Measurements from ENCODE around the gene CHCHD5.
"Not testable (repeated sequence)": the region's sequence is repeated elsewhere in the genome, so short reads cannot be mapped to it uniquely, and the experiment has no call there.

CHCHD5 gene, protein sequence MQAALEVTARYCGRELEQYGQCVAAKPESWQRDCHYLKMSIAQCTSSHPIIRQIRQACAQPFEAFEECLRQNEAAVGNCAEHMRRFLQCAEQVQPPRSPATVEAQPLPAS

DNA sequence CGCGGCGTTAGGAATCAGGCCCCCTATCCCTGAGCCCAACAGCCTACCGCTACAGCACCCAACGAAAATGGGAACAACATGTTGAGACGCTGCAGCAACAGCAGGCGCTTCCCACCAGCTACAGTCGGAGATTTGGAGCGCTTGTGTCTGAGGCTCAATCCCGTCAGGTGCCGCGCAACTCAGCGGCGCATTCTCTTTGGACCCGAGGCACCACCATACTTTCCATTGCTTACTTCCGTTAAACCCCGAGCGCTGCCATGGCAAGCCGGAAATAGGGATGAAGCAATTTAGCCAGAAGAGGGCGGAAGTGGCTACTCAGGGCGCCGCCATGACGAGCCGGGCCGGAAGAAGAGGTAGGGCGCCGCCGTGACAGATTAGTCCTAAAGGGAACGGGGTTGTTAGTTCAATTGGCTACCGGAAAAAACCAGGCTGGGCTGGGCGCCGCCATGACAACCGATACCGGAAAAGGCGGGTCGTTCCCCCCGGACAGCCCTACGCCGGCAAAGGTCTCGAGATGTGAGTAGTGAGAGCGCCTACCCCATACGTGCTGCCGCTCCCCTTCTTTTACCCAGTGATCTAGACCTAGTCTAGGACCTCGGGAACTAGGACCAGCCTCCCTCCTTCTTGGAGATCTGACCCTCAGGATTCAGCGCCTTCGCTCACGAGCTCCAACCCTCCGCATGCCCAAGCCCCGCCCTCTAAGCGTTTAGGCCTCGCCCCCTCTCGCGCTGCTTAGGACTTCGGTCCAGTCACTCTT, at the start of gene CHCHD5:
CHCHD5 (plus strand) TSS at position 476 of the 757 bp plus-strand sequence; CDS start at position 515, 39 bp downstream.
- FAIRE-seq: no peak

DNA sequence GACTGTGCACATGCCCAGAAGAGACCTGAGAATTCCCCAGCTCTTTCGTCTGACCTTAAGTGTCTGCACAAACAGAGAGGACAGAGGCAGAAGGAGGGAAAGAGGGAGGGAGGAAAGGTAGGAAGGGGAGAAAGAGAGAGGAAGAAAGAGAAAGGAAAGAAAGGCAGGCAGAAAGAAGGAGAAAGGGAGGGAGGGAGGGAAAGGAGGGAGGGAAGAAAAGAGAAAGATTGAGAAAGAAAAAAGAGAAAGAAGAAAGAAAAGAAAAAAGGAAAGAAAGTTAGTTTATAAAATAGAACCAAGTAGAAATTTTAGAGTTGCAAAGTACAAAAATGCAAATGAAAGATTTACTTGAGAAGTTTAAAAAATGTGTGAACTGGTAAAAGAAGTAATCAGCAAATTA, 49.6 kb upstream of the CHCHD5 start:
- FAIRE-seq: no peak

DNA sequence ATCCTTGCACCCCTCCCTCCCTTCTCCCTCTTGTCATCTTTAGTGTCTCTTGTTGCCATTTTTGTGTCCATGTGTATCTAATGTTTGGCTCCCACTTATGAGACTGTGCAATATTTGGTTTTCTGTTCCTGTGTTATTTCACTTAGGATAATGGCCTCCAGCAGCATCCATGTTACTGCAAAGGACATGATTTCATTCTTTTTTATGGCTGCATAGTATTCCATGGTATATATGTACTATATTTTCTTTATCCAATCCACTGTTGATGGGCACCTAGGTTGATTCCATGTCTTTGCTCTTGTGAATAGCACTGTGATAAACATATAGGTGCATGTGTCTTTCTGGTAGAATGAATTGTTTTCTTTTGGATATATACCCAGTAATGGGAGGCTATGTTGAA, 47.7 kb upstream of the CHCHD5 start:
- not testable (repeated sequence) for FAIRE-seq

DNA sequence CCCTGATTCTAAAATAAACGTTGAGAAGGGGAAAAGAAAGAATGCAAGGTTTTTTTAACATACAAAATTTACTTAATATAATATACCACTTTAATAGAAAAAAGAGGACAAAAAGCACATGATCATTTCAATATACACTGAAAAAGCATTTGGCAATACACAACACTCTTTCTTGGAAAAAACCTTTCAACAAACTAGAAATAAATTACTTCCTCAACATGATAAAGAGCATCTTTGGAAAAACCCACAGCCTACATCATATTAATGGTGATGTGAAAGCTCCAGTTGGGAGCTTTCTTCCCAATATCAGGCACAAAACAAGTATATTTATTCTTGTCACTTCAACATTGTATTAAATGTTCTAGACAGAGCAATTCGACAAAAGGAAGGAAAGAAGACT, 45.1 kb upstream of the CHCHD5 start:
- no peak for FAIRE-seq

DNA sequence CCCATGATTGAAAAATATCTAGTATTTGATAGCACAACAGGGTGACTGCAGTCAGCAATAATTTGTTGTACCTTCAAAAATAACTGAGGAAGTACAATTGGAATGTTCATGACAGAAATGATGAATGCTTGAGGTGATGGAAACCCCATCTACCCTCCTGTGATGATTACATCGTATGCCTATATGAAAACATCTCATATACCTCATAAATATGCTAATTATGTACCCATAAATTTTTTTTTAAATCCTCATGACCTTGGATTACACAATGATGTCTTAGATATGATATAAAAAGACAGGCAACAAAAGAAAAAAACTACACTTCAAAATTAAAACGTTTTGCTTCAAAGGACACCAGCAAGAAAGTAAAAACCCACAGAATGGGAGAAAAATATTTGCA, 43.5 kb upstream of the CHCHD5 start:
- FAIRE-seq: no peak

DNA sequence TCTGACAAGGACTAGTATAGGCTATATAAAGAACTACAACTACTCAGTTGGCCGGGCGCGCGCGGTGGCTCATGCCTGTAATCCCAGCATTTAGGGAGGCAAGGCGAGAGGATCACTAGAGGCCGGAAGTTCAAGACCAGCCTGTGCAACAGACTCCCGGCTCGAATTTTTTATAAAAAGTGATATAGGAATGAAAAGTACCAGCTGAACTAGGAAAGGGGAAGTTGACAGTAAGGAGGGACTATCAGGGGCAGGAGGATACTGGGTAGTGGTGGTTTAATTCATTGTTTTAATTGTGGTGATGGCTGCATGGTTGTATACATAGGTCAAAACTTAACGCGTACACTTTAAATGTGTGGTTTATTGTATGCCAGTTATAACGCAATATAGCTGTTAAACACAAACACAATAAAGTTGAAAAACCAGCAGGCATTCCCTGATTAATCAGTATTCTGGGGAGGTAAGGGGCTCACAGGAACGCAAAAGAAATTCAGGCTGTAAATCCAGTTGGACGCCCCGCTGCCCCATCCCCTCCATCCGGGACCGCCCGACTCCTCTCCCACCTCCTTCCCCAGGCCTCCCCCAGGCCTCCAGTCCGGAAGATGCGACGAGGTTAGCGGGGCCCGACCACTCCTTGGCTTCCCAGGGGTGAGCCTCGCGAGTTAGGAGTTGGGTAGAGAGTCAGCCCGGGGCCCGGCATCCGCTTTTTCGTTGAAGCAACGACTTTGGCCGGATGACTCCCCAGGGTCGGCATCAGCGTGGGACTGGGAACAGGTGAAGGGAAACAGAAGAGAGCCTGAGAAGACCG, 42.9 kb upstream of the CHCHD5 start:
- no peak for FAIRE-seq

DNA sequence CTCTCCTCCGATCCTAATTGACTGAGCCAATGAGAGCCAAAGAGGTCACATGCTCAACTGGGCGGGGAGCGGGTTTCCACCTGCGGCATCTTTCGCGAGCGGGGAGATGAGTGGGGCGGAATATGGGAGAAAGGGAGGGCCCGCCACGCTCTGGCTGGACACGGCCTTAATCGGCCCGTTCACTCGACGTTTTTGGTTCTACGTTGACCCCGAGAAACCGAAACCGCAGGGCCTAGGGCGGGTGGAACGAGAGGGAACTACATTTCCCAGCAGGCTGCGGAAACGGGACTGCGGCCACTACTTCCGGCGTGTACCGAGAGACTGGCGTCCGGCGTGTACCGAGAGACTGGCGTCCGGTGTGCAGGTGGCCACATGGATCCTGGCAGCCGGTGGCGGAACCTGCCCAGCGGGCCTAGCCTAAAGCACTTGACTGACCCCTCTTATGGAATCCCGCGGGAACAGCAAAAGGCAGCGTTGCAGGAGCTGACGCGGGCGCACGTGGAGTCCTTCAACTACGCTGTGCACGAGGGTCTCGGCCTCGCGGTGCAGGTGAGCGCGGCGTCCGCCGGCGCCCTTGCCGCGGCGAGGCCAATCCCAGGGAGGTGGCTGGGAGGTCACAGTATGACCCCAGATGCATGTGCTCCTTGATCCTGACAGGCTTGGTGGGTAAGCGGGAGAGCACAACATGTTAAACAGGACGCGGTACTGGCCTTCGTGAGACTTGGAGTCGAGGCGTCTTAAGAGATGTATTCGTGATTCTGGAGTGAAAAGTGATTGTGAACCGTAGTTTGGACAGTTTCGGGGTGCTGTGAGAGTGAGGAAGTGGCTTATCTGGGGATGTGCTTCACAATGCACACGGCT, 42.1 kb upstream of the CHCHD5 start, which contains the start of gene POLR1B:
POLR1B (plus strand) TSS at position 343 of the 861 bp plus-strand sequence; CDS start at position 373, 30 bp downstream.
- no peak for FAIRE-seq

DNA sequence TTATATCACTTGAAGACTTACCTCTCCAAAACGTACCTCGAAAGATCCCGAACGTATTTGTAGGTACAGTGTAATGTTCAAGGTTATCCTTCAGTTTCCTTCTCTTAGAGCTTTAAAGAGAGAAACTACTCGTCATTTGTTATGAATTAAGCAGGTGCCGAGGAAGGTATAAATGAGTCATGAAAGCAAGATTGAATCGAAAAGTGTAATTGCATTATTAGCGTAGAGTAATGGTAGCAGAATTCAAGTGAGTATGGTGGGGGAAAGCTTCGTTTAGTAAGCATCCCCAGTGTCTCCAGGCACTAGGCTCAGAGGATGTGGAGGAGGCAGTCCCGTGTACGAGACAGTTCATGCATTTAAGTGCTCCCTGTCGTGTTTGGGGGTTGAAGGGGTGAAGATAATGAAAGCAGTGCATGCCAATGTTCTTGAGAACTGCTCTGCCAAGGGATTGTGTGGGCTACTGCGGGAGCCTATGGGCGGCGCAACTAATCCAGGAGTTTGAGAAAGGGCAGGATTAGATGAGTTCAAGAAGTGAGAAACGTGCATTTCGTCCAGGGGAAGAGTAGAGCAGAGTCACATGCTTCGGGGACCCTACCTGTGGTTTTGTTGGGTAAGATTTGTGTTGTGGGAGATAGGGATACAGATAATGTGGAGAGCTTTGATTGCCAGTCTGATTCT, 41.3 kb upstream of the CHCHD5 start:
- no peak for FAIRE-seq

DNA sequence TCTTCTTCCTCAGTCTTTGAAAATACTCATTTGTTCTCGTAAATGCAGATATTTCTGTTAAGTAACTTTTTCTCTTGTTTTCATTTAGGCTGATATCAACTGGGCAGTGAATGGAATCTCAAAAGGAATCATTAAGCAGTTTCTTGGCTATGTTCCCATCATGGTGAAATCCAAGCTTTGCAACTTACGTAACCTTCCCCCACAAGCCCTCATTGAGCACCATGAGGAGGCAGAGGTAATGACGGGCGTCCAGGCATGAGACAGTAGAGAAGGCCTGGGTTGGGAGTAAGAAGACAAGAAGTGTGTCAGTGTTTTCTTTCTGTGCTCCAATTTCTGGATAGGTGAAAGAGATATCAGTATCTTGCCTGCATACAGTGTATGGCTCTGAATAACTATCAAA, 37.1 kb upstream of the CHCHD5 start:
- FAIRE-seq: no peak

DNA sequence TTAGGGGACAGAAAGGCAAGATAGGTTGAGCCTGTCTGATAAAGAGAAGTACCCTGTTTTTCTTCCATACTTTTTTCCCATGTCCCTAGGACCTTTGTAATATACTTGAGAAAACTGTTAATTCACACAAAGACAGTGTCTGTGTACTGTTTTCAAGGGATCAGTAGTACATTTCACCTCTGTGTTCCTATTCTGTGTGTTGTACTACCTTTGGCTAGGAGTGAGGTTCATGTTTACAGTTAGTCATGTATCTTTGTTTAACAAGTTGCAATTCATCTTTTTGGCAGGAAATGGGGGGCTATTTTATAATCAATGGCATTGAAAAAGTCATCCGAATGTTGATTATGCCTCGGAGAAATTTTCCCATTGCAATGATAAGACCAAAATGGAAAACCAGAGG, 35.4 kb upstream of the CHCHD5 start:
- no peak for FAIRE-seq

DNA sequence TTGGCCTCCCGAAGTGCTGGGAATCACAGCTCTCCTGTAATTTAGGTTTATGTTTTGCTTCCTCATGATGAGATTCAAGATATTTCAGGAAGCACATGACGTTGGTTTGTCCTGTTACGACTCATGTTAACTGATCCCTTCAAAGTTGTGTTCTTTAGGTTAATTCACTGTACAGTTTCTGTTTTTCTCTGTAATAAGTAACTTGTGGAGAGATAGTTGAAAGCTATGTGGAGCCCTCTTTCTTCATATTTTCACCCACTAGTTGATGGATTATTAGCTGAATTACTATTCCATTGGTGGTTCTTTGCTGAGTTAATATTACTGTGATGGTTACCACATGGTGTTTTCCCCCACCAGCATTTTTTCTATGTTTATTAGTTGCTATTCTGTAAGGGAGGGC, 18.3 kb upstream of the CHCHD5 start:
- no peak for FAIRE-seq

DNA sequence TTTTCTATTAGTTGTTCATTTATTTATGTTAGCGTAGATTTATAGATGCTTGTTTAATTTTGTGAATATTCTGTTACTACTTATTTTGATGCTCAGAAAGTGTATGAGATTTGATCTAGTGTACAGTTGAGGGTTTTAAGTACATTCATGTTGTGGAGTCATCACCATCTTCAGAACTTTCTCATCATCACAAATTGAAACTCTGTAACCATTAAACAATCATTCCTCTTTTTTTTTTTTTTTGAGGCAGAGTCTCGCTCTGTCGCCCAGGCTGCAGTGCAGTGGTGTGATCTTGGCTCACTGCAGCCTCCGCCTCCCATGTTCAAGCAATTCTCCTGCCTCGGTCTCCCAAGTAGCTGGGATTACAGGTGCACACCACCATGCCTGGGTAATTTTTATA, 17.9 kb upstream of the CHCHD5 start:
- not testable (repeated sequence) for FAIRE-seq

DNA sequence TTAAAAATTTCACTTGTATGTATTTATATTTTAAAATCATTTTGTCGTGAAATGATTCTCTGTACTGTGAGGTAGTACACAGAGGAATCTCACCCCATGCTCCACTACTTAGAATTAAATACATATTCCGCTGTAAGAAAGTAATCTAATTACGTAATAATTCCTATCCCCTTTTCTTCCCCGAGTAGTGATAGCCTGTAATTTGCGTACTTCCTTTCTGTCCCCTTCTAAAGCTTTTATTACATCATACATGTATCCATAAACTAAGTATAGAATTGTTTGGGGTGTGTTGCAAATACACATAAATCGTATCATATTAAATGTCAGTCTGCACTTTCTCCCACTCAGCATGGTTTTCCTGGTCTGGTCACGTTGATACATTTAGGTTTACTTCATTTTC, 12.4 kb upstream of the CHCHD5 start:
- no peak for FAIRE-seq

DNA sequence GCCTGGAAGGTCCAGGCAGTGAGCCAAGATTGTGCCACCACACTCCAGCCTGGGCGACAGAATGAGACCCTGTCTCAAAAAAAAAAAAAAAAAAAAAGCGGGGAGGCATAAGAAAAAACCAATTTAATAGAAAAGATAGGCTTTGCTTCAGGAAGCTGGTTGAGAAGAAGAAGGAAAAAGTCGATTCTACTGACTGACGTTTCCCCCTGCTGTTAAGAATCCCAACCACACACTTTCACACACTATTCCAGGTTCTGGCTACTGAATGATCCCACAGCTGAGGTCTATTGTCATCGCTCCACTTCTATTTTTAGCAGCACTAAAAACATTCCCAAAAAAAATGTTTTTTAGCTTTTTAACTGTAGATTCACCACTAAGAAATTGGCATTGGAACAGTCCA, 6.7 kb upstream of the CHCHD5 start:
- no peak for FAIRE-seq

DNA sequence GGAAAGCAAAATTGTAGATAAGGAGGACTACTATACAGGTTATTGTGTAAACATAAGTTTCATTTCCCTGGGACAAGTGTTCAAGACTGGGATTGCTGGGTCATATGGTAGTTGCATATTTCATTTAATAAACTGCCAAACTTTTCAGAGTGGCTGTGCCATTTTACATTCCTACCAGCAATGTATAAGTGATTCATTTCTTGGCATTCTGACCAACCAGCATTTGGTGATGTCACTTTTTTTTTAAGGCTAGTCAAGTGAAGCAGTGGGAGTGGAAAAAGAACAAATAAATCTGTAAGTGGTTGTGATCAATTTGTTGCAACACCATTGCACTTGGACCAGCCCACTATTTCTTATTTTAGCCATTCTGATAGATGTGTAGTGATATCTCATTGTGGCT, 5.2 kb upstream of the CHCHD5 start:
- FAIRE-seq: no peak

DNA sequence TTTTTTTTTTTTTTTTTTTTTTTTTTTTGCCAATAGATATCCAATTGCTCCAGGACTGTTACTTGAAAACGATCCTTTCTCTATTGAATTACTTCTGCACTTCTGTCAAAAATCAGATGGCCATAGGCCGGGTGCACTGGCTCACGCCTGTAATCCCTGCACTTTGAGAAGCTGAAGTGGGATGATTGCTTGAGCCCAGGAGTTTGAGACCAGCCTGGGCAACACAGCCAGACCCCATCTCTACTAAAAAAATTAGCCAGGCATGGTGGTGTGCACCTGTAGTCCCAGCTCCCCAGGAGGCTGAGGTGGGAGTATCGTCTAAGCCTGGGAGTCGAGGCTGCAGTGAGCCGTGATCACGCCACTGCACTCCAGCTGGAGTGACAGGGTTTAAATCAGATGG, 4.3 kb upstream of the CHCHD5 start:
- FAIRE-seq: no peak

DNA sequence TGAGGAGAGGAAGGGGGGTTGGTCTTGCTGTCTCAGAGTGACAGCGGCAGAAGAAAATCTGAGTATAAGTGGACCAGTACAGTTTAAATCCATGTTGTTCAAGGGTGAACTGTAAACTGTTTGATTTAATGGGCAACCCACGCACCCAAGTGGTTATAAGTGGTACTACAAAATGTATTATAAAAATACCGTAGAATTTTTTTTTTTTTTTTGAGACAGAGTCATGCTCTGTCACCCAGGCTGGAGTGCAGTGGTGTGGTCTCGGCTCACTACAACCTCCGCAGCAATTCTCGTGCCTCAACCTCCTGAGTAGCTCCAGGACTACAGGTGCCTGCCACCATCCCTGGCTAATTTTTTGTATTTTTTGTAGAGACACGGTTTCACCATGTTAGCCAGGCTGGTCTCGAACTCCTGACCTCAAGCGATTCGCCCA, 2.1 kb upstream of the CHCHD5 start:
- FAIRE-seq: no peak

DNA sequence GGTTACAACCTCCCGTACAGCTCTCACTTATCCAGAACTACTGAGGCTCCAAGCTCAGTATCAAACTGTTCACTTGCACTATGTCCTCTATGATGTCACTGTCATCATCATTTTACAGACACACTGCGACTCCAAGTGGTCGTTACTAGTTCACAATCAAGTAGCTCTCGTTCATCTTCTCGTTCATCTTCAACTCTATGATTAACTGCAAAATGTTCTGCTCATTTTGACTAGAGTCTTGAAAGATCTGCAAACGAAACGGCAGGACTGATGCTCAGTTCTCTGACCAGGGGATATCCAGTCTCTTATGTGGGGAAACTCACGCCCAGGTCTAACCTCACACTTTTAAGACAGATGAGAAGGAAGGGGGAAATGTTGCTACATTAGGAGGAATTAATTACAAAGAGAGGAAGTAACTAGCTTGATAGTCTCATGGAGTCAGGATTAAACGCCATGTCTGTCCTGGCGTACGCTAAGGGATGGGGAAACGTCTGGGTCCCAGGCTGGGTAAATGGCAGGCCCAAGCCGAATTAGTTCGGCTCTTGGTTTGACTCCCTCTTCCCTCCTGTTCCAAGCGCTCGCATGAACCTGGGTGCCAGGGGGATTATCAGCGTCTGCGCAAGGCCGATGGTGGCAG, 794 bp upstream of the CHCHD5 start:
- FAIRE-seq: no peak

DNA sequence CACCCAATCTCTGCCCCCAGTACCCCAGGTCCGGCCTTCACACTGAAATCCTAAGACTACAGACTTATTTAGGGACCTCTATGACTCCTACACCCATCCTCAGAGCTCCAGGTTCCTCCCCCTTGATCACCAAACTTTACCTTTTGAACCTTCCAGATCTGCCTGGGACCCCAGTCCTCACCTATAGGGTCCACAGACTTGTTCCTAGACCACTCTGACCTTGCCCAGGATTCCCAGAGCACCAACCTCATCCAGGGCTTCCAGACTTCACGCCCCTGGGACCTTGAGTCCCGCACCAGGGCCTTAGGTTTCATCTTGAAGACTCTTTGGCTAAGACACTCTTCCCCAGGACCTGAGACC, 462 bp downstream of the CHCHD5 start:
- FAIRE-seq: no peak

DNA sequence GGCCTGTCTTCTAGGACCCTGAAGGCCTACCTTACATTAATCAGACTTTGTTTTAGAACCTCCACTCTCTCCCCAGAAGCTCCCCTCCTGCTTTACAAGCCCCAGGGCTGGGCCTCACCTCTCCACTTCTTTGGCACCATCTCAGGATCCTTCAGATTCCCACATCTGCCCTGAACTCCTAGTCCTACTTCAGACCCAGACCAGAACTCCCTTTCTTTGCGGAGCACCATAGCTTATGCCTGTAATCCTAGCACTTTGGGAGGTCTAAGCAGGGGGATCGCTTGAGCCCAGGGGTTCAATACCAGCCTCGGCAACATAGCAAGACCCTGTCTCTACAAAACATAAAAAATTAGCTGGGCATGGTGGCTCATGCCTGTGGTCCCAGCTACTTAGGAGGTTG, 991 bp downstream of the CHCHD5 start:
- FAIRE-seq: no peak

DNA sequence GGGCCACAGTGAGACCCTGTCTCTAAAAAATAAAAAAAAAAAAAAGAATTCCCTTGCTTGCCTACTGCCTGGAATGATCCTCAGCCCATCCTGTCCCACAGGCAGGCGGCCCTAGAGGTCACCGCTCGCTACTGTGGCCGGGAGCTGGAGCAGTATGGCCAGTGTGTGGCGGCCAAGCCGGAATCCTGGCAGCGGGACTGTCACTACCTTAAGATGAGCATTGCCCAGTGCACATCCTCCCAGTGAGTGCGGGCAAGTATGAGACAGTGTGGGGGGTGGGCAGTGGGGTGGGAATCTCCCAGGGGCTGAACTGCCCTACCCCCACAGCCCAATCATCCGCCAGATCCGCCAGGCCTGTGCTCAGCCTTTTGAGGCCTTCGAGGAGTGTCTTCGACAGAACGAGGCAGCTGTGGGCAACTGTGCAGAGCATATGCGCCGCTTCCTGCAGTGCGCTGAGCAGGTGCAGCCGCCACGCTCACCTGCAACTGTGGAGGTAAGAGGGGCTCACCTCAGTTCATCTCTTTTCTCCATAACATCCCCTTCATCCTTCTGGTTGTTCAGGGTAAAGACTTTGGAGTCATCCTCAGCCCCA, 1.6 kb downstream of the CHCHD5 start:
- FAIRE-seq: no peak

Data from colon (tissue), 2 donors.